NOMO-1 (cell line): ENCODE measurements around the gene SH2D7.
"Not testable (repeated sequence)": the region's sequence is repeated elsewhere in the genome, so short reads cannot be mapped to it uniquely, and the experiment has no call there.

Source experiments
- DNase-seq, 2 experiments: peaks; one replicate each; lab custom pipeline; 2025; ENCODE audit not compliant: unreplicated experiment in 2 of 2; lab: John Stamatoyannopoulos, UW

The SH2D7 gene

DNA sequence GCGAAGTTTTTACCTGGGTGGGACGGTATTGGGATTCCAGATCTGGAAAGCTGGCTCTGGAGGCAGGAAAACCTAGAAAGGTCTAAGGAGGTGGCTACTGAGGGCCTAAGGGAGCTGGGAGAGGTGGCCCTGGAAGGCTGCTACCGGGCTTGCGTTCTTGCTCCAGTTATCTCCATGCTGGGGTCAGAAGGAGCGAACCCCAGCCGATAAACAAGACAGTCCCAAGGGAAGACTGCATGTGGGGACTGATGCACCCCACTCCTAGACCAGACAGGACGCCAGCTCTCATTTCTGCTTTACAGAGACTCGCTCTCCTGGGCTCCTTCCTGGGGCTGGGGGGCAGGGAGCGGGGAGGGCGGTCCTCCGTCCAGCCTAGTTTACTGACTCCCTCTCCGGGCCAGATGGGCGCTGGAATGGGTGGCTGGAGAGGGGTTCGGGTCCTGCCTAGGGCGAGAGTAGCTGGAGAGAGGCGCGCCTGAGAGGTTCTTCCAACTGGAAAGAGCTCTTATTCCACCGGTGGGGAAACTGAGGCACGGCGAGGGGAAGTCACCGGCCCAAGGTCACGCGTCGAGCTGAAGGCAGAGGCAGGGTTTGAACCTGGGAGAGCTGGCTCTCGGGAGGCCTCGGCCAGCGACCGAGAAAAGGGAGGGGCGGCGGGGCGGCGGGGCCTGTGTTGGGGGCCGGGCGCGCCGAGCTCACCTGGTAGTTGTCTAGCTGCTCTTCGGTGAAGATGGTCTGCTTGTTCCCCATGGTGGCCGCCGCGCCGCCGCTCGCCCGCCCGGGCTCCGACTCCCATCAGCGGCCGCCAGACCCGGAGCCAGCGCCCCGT, 38.3 kb downstream of the SH2D7 start:
- DNase-seq: no peak

DNA sequence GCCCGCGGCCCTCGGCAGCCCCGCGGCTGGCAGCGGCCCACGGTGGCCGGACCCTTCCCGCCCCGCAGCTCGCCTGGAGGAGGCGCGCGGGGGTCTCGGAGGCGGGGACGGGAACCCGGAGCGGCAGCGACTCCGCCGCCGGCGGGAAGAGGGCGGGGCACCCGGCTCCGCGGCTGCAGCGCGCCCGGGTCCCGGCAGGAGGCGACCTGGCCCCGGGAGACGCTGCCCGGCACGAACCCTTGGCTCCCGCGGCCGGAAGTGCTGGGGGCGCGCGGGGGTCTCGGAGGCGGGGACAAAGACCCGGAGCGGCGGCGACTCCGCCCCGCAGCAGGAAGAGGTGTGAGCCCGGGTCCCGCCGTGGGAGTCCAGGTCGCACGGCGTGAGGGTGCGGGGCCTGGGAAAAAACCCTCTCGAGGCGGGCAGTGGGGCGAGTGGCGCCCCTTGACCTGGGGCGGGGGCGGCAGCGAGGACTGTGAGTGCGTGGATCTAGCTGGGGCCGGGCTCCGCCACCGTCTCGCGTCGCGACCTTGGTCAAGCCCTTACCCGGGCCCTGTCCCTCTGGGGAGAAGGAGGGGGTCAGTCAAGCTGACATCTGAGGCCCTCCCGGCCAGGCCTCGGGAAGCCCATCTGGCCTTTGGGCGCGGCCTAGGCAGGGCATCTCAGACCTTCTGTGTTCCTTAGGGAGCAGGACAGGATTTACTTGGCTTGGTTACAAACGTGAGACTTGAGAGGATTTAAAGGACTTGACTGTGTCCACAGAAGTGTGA, 39.1 kb downstream of the SH2D7 start, which contains the start of gene CIB2:
TSS of gene CIB2 (minus strand) at position 151 of the 767 bp plus-strand sequence. CDS start 230 bp downstream, outside the sequence.
- DNase-seq: peak; percentile 54 to 79

DNA sequence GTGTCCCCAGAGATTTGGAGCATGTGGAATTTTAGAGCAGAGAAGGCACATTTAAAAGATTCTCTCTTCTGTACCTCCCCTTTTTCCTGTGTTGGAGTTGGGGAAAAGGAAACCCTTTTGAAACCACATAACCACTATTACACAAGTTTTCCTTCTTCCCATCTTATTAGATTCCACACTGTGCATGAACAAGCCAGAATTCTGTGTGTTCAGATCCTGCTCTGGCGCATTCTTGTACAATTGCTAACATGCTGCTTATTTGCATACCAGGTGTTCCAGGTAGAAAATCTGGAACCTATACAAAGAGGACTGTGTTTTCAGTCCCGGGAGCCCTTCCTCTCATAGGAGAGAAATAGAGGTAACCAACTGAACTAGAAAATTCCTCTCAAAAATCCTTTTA, 41.4 kb downstream of the SH2D7 start:
- no peak for DNase-seq

DNA sequence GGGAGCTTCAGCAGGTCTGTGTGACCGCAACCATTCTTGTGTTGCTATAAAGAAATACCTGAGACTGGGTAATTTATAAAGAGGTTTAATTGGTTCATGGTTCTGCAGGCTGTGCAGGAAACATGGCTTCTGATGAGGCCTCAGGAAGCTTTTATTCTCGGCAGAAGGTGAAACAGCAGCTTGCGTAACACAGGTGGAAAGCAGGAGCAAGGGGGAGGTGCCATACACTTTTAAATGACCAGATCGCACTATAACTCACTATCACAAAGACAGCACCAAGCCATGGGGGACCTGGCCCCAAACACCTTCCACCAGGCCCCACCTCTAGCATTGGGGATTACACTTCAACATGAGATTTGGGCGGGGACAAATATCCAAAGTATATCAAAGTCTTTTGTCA, 47.2 kb downstream of the SH2D7 start:
- no peak for DNase-seq

DNA sequence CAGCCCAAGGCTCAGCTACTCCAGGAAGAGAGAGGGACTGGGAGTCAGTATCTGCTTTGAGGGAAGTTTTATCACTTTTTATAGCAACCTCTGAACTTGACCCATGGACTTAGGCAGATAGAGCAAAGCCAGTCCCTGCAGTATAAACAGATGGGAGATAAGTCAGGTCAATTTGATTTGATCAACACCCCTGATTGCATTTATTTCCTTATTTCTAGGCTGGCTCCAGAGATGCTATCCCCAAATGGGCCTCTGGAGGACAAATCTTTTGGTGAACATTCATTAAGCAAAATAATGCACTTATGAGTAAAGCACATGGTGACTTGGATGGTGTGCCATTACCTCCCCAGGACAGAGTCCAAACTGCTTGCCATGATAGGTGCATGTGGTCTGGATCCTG, 47.9 kb downstream of the SH2D7 start:
- DNase-seq: no peak

DNA sequence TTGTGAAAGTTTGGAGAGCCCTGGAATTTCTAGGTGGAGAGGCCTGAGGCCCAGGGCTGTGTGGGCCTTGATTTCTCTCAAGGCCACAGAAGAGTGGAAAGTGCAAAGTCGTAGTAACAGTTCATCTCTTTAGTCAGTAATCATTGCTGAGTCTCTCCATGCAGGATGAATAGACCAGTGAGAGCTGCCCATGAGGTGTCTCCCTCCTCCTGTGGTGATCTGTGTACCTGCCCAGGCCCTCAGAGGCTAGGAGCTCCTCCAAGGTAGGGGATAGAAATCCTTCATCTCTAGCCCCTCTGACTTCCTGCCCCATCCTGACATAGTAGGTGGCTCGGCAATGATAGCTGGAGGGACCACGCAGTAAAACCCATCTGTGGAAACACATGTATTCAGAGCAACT, 50.0 kb downstream of the SH2D7 start:
- no peak for DNase-seq

DNA sequence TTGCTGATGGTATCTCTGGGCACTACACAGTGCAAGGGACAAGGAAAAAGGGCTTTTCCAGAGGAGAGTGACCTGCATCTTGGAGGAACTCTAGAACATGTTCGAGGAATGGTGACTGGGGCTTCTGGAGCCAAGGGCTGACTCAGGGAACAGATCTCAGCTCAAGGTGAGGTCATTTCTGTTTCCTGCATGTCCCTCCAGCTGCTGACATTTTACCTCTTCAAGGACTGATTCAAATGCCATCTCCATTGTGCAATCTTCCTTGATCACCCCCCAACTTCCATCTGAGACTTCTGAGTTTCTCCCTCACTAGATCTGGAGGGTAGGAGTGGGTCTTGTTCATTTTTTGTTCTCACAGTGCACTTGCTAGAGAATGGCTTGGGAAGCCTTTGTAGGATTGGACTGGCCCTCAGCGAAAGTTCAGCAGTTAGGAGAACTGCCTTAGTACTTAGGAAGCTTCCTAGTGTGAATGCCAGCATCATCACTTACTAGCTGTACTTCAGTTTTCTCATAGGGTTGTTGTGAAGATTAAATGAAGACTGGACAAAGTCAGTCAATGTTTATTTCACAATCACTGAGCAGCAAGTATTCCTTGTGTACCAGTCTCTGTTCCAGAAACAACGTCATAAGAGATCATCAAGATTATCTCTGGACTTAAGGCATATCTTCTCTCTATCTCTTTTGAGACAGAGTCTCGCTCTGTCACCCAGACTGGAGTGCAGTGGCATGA, 54.2 kb downstream of the SH2D7 start:
- no peak for DNase-seq

DNA sequence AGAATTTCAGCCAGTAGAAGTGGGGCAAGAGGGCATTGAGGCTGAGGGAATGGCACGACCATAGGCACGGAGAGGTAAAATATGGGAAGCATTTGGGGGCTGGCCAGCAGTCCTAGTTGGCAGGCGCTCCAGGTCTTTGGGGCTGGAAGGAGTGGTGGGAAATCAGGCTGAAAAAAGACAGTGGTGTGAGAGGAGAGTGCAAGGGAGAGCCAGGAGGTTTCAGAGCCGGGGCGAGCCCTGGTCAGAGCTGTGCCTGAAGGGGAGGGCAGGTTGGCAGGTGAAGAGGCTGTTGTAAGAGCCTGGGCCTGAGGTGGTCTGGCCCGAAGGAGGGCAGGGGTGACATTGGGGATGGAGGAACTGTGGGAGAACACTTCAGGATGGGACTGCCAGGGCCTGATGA, 55.2 kb downstream of the SH2D7 start:
- DNase-seq: no peak

DNA sequence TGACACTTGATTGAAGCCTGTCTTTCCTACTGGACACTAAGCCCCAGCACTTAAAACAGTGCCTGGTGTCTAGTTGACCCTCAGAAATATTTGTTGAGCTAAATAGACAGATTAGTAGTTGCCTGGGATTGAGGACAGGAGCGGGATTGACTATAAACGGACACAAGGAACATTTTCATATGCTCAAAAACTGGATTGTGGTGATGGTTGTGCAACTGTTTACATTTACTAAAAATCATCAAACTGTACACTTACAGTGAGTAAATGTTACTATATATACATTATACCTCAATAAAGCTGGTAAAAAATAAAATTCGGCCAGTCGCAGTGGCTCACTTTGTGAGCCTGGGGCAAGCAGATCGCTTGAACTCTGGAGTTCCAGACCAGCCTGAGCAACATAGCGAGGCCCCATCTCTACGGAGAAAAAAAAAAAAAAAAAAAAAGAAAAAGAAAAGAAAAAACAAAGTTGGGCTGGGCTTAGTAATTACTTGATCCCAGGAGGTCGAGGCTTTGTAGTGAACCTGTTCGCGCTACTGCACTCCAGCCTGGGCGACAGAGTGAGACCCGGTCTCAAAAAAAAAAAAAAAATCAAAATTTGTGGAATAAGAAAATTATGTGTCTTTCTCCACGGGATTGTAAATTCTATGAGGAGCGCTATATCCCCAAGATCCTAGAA, 56.2 kb downstream of the SH2D7 start:
- peak in 1 of 2 experiments; percentile 5 for DNase-seq

DNA sequence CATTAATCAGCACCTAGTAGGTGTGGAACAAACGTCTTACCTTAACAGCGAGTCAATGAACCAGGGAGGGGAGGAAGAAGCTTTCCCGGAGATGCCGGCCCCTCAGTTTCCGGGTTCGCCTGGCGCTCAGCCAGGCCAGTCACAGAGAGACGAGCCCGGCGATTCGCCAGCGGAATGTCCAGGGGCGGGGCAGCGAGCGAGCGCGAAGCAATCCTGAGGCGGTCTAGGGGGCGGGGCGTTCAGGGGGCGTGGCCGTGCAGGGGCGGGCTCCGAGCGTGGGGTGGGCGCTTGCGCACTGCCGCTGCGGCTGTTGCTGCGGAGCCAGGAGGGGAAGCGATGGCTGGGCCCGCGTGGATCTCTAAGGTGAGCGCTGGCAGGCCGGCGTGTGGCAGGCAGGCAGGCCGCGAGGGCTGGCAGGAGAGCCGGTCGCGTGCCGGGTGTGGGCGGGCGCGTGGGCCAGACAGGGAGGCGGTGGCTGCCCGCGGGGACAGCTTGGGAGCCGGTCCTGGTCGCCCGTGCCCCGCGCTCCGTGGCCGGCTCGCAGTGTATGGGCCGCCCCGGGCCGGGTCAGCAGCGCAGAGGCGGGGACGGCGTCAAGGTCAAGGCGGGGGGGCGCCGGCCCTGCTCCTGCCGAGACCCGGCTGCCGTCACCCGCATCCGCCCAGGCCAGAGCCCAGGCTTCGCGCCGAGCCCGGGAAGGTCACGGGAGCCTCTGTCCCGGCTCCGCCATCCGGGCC, 56.9 kb downstream of the SH2D7 start, which contains the start of gene IDH3A:
TSS of gene IDH3A (plus strand) at position 295 of the 737 bp plus-strand sequence. CDS start at position 337, 42 bp downstream.
- DNase-seq: peak; percentile 94 to 96

DNA sequence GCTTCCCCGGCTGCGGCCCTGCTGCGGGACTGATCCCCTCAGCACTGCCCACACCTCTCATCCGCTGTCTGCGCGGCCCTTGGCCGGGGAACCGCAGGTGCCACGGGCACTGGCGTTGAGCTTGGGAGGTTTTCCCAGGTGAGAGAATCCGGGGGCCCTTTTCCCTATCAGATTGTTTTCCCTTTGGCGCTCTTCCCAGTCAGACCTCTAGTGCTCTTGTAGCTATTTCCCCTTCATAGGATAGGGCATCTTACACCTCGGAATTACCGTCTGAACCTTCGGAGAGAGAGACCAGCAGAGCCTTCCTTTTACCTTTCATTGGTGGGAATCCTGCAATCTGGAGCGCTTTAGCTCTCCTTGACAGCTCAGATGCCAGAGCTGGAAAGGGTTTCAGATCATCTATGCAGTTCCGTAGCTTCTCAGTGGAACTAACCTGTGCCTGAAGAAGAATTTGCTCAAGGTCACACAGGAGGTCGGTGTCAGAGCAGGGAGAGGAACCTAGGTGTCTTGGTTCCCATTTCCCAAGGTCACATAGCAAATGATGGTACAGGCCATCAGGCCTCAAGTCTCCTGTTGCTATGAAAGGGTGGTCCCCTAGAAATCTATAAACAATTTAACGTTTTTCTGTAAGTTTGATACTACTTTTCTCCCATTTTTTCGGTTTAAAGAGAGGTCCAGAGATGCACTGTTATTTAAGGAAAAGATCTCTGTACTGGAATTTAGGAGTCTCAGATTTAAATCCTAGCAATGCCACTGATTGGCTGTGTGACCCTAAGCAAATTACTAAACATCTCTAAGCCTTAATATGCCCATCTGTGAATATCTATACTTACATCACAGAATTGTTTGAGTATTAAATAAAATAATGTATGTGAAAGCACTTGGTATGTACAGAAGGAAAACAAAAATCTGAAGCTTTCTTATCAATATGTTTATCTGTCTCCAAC, 57.7 kb downstream of the SH2D7 start:
- peak in 1 of 2 experiments; percentile 21 for DNase-seq

DNA sequence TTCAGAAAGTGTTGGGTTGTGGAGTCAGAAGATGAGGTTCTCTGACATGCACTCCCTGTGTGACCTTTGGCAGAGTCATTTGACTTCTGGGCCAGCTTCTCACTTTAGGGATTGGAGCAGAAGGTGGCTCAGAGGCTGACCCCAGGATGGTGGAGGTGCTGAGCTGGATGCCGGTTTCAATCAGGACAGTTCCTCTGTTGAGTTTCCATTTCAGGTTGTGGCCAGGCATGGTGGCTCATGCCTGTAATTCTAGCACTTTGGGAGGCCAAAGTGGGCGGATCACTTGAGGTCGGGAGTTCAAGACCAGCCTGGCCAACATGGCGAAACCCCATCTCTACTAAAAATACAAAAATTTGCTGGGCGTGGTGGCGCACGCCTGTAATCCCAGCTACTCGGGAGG, 58.7 kb downstream of the SH2D7 start:
- DNase-seq: not testable (repeated sequence)
